Amniotic stem cell (primary cell): Measurements from ENCODE around the gene OPN3.

Source experiments
- DNase-seq: peaks from one replicate; lab custom pipeline; 2025; lab: John Stamatoyannopoulos, UW

The OPN3 gene

GRCh38 chr1:241617426-241617825, 22.7 kb downstream of the OPN3 start:
- no peak for DNase-seq

- DNase-seq = no peak
Observed at GRCh38 chr1:241615043-241615974, 24.9 kb downstream of the OPN3 start.

GRCh38 chr1:241614572-241614971, 25.6 kb downstream of the OPN3 start:
- DNase-seq = no peak

GRCh38 chr1:241614144-241614543, 26.0 kb downstream of the OPN3 start:
- no peak for DNase-seq

DNA sequence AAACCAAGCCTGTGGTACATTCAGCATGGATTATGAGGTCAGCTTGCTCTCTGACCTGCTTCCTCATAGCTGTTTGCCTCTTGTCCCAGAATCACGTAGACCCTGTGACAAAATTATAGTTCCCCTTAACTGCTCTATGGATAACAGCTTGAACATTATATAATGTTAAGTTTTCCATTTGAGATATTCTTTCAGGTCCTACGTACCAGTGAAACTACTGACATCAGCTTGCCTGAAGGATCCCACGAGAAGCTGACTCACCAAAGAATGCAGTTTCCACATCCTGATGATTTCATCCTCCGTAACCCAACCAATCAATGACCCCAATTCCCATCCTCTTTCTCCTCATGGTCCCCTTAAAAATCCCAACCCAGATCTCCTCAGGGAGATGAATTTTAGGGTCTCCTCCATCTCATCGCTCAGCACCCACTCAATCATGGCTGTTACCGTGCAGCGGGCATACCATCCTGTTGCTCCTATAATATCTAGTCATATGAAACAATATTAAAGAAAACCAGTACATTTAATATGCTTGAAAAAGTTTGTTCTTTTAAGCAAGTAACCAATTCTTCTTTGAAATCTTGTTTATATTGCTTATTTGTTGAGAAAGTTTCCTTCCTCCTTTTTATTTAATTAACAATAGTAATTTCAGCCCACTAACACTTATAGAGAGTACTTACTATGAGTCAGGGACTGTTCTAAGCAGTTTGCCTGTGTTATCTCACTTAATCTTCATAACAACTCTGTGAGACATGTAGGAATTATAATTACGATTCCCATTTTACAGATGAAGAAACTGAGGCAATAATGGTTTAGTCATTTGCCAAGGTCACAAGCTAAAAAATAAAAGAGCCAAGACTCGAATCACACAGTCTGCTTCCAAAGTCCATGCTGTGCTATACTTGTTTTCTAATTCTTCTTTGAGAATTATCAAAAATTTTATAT, 27.4 kb downstream of the OPN3 start:
- DNase-seq = peak; percentile 26

- DNase-seq = no peak
Observed at GRCh38 chr1:241611736-241612135, 28.4 kb downstream of the OPN3 start.

DNA sequence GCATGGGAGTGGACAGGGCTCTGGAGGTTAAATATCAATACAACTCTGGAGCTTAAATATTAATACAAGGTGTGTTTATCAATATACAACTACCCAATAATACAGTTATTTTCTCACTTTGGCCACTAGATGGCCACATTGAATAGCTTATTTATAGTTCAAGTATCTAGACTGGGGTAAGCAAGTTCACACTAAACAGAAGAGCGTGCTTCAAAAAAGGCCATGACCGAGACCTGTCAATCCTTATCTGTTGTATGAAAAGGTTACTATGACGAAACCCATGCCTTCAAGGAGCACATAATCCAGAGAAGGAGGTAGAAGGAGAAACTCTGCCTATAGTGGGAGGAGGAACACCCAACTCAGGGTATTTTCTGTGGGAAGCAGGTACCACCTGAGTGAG, 29.1 kb downstream of the OPN3 start:
- no peak for DNase-seq

- no peak for DNase-seq
Observed at GRCh38 chr1:241610056-241610815, 29.9 kb downstream of the OPN3 start.

DNA sequence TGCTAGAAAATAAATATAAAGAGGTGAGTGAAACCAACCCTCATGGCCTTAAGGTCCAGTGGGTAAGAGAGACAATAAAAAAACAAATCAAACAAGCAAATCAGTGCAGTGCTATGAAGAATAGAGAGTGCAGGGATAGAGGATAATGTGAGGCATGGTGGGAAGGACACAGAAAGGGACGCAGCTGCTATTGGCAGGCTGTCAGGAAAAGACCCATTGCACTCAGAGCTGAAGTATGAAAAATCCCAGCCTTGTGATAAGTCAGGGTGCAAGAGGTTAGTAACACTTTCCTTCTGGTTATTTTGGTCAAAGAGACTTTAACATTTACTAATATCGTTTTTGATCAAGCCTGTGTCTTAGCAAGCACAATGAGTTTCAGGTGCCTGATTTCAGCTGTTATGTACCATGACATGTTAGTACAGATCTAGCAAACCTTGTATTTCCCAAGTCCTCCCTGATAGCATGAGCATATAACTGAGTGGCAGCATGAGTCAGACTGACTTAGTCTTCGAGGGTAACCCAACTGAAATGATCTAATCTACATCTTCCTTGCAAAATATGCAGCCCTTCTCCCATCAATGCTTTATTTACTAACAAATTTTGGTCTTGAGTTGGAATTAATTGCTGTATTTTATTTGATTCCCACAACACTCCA, 31.7 kb downstream of the OPN3 start:
- DNase-seq = no peak

DNA sequence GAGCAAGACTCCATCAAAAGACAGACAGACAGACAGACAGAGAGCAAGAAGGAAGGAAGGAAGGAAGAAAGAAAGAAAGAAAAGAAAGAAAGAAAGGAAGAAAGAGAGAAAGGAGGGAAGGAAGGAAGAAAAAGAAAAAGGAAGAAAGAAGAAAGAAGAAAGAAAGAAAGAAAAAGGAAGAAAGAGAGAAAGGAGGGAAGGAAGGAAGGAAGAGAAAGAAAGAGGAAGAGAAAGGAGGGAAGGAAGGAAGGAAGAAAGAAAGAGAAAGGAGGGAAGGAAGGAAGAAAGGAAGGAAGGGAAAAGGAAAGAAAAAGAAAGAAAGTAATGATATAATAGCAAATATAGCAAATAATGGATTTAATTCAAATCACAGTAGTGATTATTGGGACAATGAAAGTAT, 32.7 kb downstream of the OPN3 start:
- no peak for DNase-seq

DNA sequence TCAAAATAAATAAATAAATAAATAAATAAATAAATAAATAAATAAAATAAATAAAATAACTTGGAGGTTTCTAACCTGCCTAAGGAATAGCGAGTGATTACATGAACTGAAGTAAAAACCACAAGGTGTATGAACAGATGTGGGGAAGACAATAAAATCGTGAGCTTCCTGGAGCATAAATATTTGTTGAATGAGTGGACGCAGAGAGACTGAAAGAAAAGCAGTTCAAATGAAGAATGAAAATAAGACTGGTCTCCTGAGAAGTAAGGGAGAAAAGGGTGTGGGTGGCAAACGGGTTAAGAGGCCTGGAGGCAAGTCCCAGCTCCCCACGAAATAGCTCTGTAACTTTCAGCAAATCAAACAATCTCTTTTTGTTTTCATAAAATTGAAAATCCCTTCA, 33.6 kb downstream of the OPN3 start:
- DNase-seq = no peak

- no peak for DNase-seq
Observed at GRCh38 chr1:241605146-241605805, 34.9 kb downstream of the OPN3 start.

DNA sequence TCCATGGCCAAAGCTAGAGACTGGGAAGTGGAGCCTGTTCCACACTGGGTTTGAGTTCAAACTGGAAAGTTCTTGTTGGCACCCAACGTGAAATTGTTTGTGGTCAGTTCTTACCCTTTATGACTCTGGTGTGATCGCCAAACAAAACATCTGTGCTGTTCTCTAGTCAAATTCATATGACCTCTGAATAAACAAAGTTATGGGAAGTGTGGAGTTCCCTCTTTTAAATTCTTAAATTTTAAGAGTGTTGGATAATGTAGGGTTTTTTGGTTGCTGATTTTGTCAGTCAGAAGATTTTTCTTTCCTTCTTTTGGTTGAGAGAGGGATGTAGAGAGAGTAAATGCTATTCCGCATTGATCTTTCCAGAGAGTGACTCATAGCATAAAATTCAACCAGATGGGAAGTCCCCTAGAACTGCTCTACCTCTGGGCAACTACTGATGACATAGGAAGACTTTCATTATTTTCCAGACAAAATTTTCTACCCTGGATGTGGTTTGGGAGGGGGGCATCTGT, 36.4 kb downstream of the OPN3 start:
- DNase-seq = no peak

DNA sequence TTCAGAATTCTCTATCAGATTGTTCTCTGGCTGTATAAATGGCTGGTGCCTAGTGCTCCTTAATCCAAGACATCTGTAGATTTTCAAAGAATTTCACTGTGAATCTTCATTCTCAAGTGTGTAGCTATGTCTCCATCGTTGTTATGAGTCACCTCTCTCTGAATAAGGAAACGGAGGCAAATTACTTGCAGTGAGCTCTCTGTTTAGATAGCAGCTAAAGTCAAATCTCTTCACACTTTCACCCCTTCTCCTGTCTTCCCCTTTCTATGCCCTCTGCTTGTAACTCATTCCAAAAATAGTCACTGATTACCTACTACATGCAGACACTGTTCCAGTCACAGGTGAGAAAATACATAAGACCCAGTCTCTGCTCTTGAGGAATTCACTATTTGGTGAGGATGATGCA, 39.7 kb downstream of the OPN3 start:
- DNase-seq = no peak

- no peak for DNase-seq
Observed at GRCh38 chr1:241598249-241598648, 41.9 kb downstream of the OPN3 start.

- no peak for DNase-seq
Observed at GRCh38 chr1:241596633-241597032, 43.5 kb downstream of the OPN3 start.

DNA sequence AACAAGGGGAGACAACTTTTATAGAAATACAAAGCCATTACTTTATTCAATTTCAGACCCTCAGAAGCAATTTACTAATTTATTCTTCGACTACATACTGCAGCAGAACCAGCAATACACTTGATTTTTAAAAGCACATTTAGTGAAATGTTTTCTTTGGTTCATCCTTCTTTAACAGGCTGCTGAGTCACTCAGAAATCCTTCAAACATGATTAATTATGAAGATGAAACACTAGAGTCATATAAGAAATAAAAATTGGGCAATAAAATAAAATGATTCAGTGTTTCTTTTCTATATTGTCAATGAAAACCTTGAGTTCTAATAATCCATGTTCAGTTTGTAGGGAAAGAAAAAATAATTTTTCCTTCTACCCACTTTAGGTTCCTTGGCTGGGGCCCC, 47.0 kb downstream of the OPN3 start:
- DNase-seq = no peak

GRCh38 chr1:241592273-241592958, 47.8 kb downstream of the OPN3 start:
- DNase-seq = peak; percentile 48

DNA sequence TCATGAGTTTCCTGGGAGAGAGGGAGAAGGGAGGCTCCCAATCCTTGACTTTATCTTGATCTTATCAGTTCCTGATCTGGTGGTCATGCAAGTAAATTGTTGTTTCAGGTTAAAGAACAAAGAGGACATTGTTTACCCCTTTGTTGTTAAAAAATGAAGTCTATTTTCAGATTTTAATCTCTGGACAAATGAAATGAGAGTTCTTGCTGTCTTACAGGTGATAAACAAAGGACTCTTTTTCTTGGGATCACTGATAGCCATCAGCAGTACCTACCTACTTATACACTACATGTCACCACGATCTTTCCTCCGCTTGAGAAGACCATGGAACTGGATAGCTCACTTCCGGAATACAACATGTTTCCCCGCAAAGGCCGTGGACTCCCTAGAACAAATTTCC, 48.4 kb downstream of the OPN3 start:
- DNase-seq = no peak

GRCh38 chr1:241591317-241591716, 48.9 kb downstream of the OPN3 start:
- peak; percentile 40 for DNase-seq
